LNCaP clone FGC (cell line): Measurements from ENCODE around the gene PHGDH.

Source experiments
- DNase-seq: peaks from one replicate; pipeline ENCODE4 v3.0.0-alpha.2; 2011; ENCODE audit warnings: low read depth
- H3K4me3 ChIP-seq: 2 replicates; pipeline ENCODE4 v1.5.1; 2011; ENCODE audit warnings: mild to moderate bottlenecking, low read depth, low read length, control low read depth
- CTCF ChIP-seq: IDR thresholded peaks from 2 replicates; pipeline ENCODE4 v1.5.1; 2012; ENCODE audit warnings: mild to moderate bottlenecking; ENCODE audit not compliant: control insufficient read depth, insufficient read depth; ENCODE audit errors: extremely low read depth

PHGDH gene

GRCh38 chr1:119718972-119719371, 7.2 kb downstream of the PHGDH start:
- no peak for DNase-seq
- TF ChIP-seq CTCF, result no peak
- H3K4me3 ChIP-seq, result no peak overlapping the region

- DNase-seq, result no peak
- H3K4me3 ChIP-seq, result no peak overlapping the region
- TF ChIP-seq CTCF, result no peak
Observed at GRCh38 chr1:119720866-119721440, 9.2 kb downstream of the PHGDH start.

GRCh38 chr1:119721896-119722295, 10.2 kb downstream of the PHGDH start:
- no peak for DNase-seq
- H3K4me3 ChIP-seq, result no peak overlapping the region
- TF ChIP-seq CTCF, result no peak

GRCh38 chr1:119724611-119725218, 13.0 kb downstream of the PHGDH start:
- H3K4me3 ChIP-seq, result no peak overlapping the region
- DNase-seq, result no peak
- TF ChIP-seq CTCF, result no peak

GRCh38 chr1:119725626-119726025, 13.9 kb downstream of the PHGDH start:
- no peak overlapping the region for H3K4me3 ChIP-seq
- DNase-seq, result no peak
- TF ChIP-seq CTCF, result no peak

- DNase-seq, result no peak
- H3K4me3 ChIP-seq, result no peak overlapping the region
Observed at GRCh38 chr1:119727991-119728390, 16.3 kb downstream of the PHGDH start.

More at GRCh38 chr1:119727991-119728390, 16.3 kb downstream of the PHGDH start:
- no peak for TF ChIP-seq CTCF
